ENCODE results near the gene PUDP.
"Not testable (repeated sequence)": the region's sequence is repeated elsewhere in the genome, so short reads cannot be mapped to it uniquely, and the experiment has no call there.

PUDP gene

GRCh38 chrX:7109049-7109531 is 38.9 kb downstream of the PUDP start:
- H3K4me3 ChIP-seq (ENCODE audit: low read depth, low read length), result no peak overlapping the region
- TF ChIP-seq CTCF (IDR thresholded peaks at IDR 0.05; ENCODE audit: low read depth, low read length), result no peak

GRCh38 chrX:7108030-7108429 is 39.9 kb downstream of the PUDP start:
- no peak for TF ChIP-seq CTCF (IDR thresholded peaks at IDR 0.05; ENCODE audit: low read depth, low read length)
- no peak overlapping the region for H3K4me3 ChIP-seq (ENCODE audit: low read depth, low read length)

- no peak overlapping the region for H3K4me3 ChIP-seq (ENCODE audit: low read depth, low read length)
- TF ChIP-seq CTCF (IDR thresholded peaks at IDR 0.05; ENCODE audit: low read depth, low read length), result no peak
These were observed 41.3 kb downstream of the PUDP start for GRCh38 chrX:7106649-7107048.

GRCh38 chrX:7102119-7102518 is 45.8 kb downstream of the PUDP start:
- no peak overlapping the region for H3K4me3 ChIP-seq (ENCODE audit: low read depth, low read length)
- no peak for TF ChIP-seq CTCF (IDR thresholded peaks at IDR 0.05; ENCODE audit: low read depth, low read length)

GRCh38 chrX:7100022-7100421 is 47.9 kb downstream of the PUDP start:
- TF ChIP-seq CTCF (IDR thresholded peaks at IDR 0.05; ENCODE audit: low read depth, low read length), result no peak
- H3K4me3 ChIP-seq (ENCODE audit: low read depth, low read length), result no peak overlapping the region

GRCh38 chrX:7095657-7096056 is 52.3 kb downstream of the PUDP start:
- not testable (repeated sequence) for H3K4me3 ChIP-seq (ENCODE audit: low read depth, low read length)

- no peak overlapping the region for H3K4me3 ChIP-seq (ENCODE audit: low read depth, low read length)
These were observed 54.6 kb downstream of the PUDP start for GRCh38 chrX:7093305-7093704.

More at GRCh38 chrX:7093305-7093704, 54.6 kb downstream of the PUDP start:
- TF ChIP-seq CTCF (IDR thresholded peaks at IDR 0.05; ENCODE audit: low read depth, low read length), result no peak

Data from WI38 (cell line).